Mucosa of rectum (tissue), 2 donors: ENCODE measurements around the gene LDLRAD3.

Experiments used
- H3K27ac ChIP-seq, 2 donors: one replicate each; pipeline ENCODE4 v1.7.0; 2013; ENCODE audit warnings: inconsistent platforms in 2 of 2, low read depth in 2 of 2, low read length in 2 of 2
- H3K27me3 ChIP-seq, 2 donors: one replicate each; pipeline ENCODE4 v1.7.0; 2013; ENCODE audit warnings: low read length in 2 of 2; ENCODE audit not compliant: control insufficient read depth in 2 of 2, insufficient read depth in 2 of 2
- H3K36me3 ChIP-seq, 2 donors: one replicate each; pipeline ENCODE4 v1.7.0; 2013; ENCODE audit warnings: low read length in 2 of 2; ENCODE audit not compliant: control insufficient read depth in 2 of 2, insufficient read depth in 2 of 2
- H3K4me1 ChIP-seq, 2 donors: one replicate each; pipeline ENCODE4 v1.7.0; 2013; ENCODE audit warnings: low read length in 2 of 2, mild to moderate bottlenecking in 1 of 2; ENCODE audit not compliant: control insufficient read depth in 2 of 2, insufficient read depth in 2 of 2
- H3K4me3 ChIP-seq, 2 donors: one replicate each; pipeline ENCODE4 v1.7.0; 2013; ENCODE audit warnings: low read length in 2 of 2
- H3K9ac ChIP-seq, 2 donors: one replicate each; pipeline ENCODE4 v1.7.0; 2013; ENCODE audit warnings: low read length in 2 of 2, low read depth in 1 of 2, mild to moderate bottlenecking in 1 of 2
- H3K9me3 ChIP-seq, 2 donors: one replicate each; pipeline ENCODE4 v1.7.0; 2013; ENCODE audit warnings: low read length in 2 of 2; ENCODE audit not compliant: control insufficient read depth in 2 of 2
- donor health status: healthy.
- donor health status: Normal muscosa, but diverticular disease.

Gene LDLRAD3

GRCh38 chr11:35969089-35970042 is 25.5 kb downstream of the LDLRAD3 start:
- Histone ChIP-seq H3K9me3 (no peaks in the 10 kb centered on the region), H3K4me3 (no peak overlapping the region), H3K27me3 (no peaks in the 10 kb centered on the region), H3K36me3 (no peaks in the 10 kb centered on the region), H3K4me1 (peaks cover 0 to 10% of the 10 kb centered on the region in 2 donors), H3K27ac (no peak overlapping the region), H3K9ac (no peak overlapping the region)

GRCh38 chr11:35970445-35970844 is 26.6 kb downstream of the LDLRAD3 start:
- no peak overlapping the region for H3K4me3 ChIP-seq
- H3K9me3 ChIP-seq: no peaks in the 10 kb centered on the region
- H3K36me3 ChIP-seq: no peaks in the 10 kb centered on the region
- no peak overlapping the region for H3K9ac ChIP-seq
- H3K27me3 ChIP-seq: no peaks in the 10 kb centered on the region
- H3K4me1 ChIP-seq: peaks cover 0 to 10% of the 10 kb centered on the region in 2 donors
- H3K27ac ChIP-seq: no peak overlapping the region

- H3K27ac ChIP-seq: no peak overlapping the region
- no peak overlapping the region for H3K9ac ChIP-seq
- H3K9me3 ChIP-seq: no peaks in the 10 kb centered on the region
- H3K36me3 ChIP-seq: no peaks in the 10 kb centered on the region
- no peaks in the 10 kb centered on the region for H3K27me3 ChIP-seq
- H3K4me3 ChIP-seq: no peak overlapping the region
- H3K4me1 ChIP-seq: peaks cover 0 to 10% of the 10 kb centered on the region in 2 donors
Observed at GRCh38 chr11:35971841-35972422, 28.1 kb downstream of the LDLRAD3 start.

GRCh38 chr11:35974882-35975589 is 31.2 kb downstream of the LDLRAD3 start:
- Histone ChIP-seq H3K9me3 (no peaks in the 10 kb centered on the region), H3K9ac (no peak overlapping the region), H3K36me3 (no peaks in the 10 kb centered on the region), H3K27ac (no peak overlapping the region), H3K4me1 (peaks cover 0 to under 1% of the 10 kb centered on the region in 2 donors), H3K27me3 (no peaks in the 10 kb centered on the region), H3K4me3 (no peak overlapping the region)

GRCh38 chr11:35976434-35976833 is 32.6 kb downstream of the LDLRAD3 start:
- no peak overlapping the region for H3K9ac ChIP-seq
- H3K27ac ChIP-seq: no peak overlapping the region
- no peaks in the 10 kb centered on the region for H3K4me1 ChIP-seq
- H3K27me3 ChIP-seq: no peaks in the 10 kb centered on the region
- no peak overlapping the region for H3K4me3 ChIP-seq
- no peaks in the 10 kb centered on the region for H3K36me3 ChIP-seq
- no peaks in the 10 kb centered on the region for H3K9me3 ChIP-seq

- Histone ChIP-seq H3K27me3 (no peaks in the 10 kb centered on the region), H3K4me1 (no peaks in the 10 kb centered on the region), H3K4me3 (no peak overlapping the region), H3K36me3 (no peaks in the 10 kb centered on the region), H3K9ac (no peak overlapping the region), H3K27ac (no peak overlapping the region), H3K9me3 (no peaks in the 10 kb centered on the region)
Observed at GRCh38 chr11:35978183-35978582, 34.3 kb downstream of the LDLRAD3 start.

- Histone ChIP-seq H3K9ac (no peak overlapping the region), H3K36me3 (no peaks in the 10 kb centered on the region), H3K4me3 (no peak overlapping the region), H3K9me3 (no peaks in the 10 kb centered on the region), H3K27ac (no peak overlapping the region), H3K27me3 (no peaks in the 10 kb centered on the region), H3K4me1 (no peaks in the 10 kb centered on the region)
Observed at GRCh38 chr11:35978891-35979290, 35.0 kb downstream of the LDLRAD3 start.

GRCh38 chr11:35980686-35981390 is 37.0 kb downstream of the LDLRAD3 start:
- H3K36me3 ChIP-seq: no peaks in the 10 kb centered on the region
- no peaks in the 10 kb centered on the region for H3K27me3 ChIP-seq
- H3K9ac ChIP-seq: no peak overlapping the region
- H3K4me1 ChIP-seq: no peaks in the 10 kb centered on the region
- H3K9me3 ChIP-seq: no peaks in the 10 kb centered on the region
- H3K27ac ChIP-seq: no peak overlapping the region
- no peak overlapping the region for H3K4me3 ChIP-seq

GRCh38 chr11:35981581-35981980 is 37.7 kb downstream of the LDLRAD3 start:
- no peaks in the 10 kb centered on the region for H3K36me3 ChIP-seq
- H3K4me3 ChIP-seq: no peak overlapping the region
- no peaks in the 10 kb centered on the region for H3K27me3 ChIP-seq
- no peaks in the 10 kb centered on the region for H3K4me1 ChIP-seq
- no peak overlapping the region for H3K27ac ChIP-seq
- no peak overlapping the region for H3K9ac ChIP-seq
- H3K9me3 ChIP-seq: no peaks in the 10 kb centered on the region
